Limb (tissue), 2 donors: ENCODE measurements around the gene ZDHHC11B.
A peak's percentile ranks its signal among the peaks of the same experiment; 100 is the strongest.
"Not testable (repeated sequence)": the region's sequence is repeated elsewhere in the genome, so short reads cannot be mapped to it uniquely, and the experiment has no call there.

ENCODE experiments used
- DNase-seq, 2 donors: peaks; one replicate each; pipeline ENCODE4 v3.0.0-alpha.2; 2016; ENCODE audit errors: extremely low spot score in 2 of 2

Gene ZDHHC11B

DNA sequence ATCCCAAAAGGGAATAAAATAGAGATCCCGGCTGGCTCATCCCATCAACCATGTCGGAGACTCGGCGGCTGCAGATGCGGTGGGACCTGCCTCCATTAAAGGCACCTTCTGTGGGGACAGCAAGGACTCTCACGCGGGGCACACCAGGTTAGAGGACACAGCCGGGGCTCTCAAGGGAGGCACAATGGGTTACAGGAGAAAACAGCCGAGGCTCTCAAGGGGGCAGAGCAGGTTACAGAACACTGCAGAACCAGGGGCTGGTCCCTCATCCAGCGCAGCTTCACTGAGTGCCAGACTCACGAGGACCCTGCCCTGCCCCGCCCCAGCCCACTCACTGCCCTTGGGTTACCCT is 98.4 kb downstream of the ZDHHC11B start:
- DNase-seq: peak in 1 of 2 donors; percentile 9

DNA sequence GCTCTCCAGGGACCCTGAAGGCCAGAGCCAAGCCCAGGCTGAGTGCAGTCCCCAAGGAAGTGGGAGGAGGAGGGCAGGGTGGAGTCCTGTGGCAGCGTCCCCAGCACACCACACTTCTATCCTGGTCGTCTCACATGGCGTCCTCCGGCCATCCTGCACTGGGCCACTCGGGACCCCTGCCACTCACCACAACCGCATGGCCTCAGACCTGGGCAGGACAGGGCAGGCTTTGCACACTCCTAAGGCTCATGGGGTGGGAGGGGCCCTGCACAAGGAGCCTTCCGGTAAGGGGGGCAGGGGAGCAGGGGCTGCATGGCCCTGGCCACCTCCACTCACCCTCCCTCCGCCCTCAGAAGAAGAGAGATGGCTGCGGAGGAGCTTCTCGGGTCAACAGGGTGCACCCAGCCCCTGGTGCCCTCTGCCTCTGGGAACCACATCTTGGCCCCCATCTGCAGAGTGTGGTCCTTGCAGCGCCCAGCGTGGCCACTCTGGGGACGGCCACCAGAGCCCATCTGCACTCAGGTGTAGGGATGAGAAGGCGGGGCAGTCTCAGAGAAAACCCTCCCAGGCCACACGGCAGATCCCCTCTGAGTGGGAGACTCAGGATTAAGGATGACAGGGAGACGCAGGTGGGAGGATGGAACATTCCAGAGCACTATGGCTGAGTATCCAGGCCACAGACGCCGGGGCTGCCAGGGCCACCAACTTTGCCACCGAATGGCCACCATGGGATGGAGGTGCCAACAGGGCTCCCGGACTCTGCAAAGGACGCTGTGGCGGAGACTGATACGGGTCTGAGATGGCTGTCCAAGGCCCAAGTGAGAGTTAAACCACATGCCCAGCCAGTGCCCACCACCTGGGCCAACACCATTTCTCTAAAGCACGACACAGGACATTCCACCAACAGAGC is 99.0 kb downstream of the ZDHHC11B start:
- peak in 1 of 2 donors; percentile 14 for DNase-seq

DNA sequence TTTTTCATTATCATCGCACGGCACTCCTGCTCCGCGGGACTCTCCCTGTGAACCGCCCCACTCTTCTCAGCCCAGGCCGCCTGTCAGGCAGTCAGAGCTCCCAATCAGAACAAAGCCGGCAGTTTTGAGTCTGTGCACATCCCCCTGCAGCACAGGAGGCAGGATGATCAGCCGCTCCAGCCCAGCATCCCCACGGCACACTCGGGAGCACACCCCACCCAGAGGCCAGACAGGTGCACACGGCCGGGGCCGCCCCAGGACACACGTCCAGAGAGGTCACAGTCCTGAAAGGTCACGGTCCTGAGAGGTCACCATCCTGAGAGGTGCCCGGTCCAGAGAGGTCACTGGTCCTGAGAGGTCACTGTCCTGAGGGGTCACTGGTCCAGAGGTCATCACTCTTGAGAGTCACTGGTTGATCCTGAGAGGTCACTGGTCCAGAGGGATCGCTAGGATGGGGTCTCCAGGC is 99.7 kb downstream of the ZDHHC11B start:
- peak in 1 of 2 donors; percentile 24 for DNase-seq

DNA sequence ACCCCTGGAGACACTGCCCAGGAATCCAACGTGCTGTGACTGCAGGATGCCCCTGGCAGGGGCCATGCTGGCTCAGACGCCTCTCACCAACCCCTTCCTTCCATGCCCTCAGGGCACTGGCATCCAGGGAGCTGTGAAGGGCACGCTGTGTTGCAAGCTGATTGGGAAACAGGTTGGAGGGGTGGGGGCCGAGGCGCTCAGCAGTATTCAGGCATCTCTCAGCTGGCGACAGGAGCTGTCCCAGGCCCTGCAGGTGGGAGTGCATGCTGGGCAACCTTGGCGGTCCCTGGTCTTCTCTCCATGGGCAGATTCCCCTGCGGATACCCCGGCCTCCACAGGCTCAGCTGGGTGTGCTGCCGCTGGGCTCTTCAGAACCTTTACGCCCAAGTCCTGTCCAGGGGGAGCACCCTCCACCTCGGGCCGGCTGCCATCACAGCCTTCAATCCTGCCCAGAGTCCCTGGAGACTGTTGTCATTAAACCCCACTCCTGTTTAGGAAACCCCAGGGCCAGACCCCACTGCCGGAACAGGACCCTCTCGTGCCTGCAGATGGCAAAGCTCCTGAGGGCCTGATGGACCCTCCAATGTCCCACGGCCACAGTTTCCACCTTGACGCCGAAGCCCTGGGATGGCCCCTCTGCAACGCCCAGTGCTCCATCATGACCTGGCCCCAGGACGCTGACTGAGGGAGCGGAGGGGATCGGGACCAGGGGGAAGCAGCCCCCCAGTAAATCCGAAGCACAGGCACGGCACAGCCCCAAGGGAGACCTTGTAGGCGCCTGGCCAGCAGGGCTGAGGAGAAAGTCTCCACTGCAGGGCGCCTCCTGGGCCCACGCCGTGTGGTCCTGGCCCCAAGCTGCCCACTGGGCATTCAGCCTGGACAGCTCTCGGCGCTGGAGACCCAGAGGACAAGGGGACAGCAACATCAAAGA is 100.7 kb downstream of the ZDHHC11B start:
- peak in 1 of 2 donors; percentile 29 for DNase-seq

DNA sequence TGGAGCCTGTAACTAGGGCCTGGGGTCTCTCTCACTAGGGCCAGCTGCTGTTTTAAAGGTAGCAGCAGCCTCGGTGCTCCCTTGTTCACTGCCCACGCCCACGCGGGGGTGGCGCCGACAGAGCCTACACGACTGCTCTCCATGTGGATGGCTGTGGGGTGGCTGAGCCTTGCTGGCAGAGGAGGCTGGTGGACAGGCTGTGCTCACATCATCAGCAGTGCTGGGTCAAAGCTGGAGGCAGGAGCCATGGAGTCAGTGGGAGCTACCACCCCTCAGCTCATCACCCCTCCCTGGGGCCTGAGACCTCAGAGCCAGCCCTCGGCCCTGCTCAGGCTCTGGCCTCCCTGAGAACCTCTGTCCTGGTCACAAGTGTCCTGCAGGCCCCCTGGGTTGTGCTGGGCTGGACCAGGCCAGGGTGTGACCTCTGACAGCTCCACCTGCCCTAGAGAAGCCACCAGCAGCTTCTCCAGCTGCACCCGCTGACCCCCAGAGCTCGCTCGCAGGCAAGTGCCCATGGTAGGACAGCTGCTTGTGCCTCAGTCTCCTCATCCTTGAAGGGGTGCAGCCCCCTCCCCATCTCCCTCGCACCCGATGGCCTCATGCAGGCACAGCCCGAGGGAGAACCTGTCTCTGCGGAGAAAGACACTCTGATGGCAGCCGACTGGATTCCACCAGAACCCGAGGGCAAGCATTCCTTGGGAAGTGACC is 101.7 kb downstream of the ZDHHC11B start:
- DNase-seq: peak in 1 of 2 donors; percentile 20

DNA sequence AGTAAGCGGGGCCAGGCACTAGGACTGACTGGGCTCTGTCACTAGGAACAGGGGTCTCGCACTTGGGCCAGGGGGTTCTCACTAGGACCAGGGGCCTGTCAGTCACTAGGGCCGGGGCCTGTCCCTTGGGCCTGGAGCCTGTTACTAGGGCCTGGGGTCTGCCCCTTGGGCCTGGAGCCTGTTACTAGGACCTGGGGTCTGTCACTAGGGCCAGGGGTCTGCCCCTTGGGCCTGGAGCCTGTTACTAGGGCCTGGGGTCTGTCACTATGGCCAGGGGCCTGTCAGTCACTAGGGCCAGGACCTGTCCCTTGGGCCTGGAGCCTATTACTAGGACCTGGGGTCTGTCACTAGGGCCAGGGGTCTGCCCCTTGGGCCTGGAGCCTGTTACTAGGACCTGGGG is 102.3 kb downstream of the ZDHHC11B start:
- peak in 1 of 2 donors; percentile 4 for DNase-seq

DNA sequence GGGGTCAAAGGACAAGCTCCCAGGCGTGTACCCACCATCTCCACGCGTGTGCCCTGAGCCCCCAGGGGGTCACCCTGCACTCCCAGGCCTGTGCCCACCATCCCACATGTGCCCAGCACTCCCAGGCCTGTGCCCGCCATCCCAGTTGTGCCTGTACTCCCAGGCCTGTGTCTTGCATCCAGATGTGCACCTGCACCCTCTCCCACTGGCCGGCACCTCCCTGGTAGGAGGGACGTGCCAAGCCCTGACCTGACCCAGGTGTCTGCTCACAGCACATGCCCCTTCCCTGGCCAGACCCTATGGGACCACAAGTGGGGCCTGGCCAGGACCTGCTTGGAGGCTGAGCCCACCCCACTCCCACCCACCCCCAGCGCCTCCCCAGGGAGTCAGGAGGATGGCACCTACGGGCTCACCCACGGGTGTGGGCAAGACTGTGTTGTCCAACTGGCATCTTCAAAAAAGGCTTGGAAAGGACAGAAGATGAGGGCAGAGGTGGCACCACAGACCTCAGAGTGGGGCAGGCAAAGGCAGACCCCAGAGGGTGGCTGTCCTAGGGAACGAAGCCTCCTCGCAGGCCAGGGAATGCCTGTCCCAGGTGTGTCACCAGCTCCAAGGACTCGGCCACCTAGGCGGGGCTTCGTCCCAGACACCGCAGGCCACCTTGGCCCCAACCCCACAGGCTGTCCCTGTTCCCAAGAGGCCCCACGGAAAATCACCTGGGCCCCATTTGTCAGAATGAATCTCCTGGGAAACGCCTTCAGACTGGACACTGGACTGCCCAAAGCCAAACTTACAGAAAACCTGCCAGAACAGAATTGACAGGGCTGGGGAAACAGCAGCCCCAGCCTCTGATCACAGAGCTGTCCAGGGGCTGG is 103.0 kb downstream of the ZDHHC11B start:
- DNase-seq: peak in 1 of 2 donors; percentile 18

DNA sequence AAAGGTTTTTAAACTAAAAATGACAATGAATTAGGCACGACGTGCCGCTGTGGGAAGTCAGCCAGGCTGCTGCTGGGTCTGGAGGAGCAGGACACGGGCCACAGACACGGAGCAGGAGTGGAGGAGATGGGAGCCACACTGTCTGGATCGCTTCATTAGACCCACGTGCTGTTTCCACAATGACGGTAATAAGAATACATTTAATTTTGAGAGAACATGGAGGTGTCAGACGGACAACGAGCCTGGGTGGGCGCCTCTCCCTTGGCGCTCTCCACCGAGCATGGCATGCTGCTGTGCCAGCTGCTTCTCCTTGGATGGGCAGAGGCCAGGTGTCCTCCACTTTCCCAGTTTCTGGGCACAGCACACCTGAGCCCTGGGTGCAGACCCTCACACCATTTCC is 103.7 kb downstream of the ZDHHC11B start:
- DNase-seq: peak in 1 of 2 donors; percentile 9

DNA sequence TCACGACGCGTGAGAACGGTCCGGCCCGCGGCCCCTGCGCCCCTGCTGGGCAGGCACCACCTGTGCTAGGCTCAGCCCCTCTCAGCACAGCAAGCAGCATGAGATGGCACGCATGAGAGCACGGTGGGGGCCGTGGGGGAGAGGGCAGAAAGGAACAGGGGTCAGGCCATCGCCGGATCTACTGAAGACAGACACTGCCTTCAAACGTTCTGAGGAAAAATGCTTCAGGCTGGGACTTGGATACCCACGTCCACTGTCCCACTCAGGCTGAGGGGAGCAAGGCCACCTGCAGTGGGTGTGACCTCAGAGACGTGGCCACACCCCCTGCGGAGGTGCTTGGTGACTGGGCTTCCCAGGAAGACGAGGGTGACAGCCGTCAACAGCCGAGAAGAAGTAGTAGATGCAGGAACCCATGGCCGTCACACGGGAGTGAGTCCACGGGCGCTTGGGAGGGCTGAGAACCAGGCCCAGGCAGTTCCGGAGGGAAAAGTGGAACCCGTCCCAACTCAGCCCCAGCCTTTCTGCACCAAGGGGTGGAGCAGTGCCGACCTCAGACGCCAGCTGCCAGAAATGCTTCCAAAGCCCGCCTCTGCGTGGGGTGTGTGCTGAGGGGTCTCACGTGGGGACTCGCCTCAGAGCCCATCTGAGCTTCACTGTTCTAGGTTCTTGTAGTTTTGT is 104.3 kb downstream of the ZDHHC11B start:
- DNase-seq: not testable (repeated sequence)

DNA sequence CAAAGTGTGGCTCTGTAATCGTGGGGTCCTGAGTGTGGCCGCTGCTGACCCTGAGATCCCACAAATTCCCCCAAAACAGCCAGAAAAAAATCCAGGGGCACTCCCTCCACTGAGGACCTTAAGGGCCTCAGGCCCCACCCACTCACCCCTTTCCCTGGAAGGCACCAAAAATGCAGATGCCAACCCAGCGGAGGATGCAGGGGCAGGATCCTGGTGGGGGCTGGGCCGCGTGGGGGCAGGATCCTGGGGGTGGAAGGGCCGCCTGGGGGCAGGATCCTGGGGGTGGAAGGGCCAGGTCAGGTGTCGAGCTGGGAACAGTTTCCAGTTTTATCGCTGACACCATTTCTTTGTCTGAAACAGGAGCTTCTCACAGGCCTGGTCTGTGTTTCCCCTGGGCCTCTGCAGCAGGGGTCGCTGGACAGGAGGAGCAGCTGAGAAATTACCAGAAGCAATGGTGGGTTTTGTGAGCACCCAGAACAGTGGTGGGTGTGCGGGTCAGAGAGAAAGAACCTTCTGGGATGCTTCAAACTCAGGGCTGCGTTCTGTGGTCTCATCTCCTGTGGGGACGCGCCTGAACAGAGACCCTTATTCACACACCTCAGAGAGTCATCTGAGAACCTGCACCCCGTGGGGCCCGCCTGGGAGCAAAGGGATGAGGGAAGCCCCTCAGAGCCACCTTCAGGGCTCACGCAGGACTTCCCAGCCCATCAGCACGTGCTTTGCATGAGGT is 105.2 kb downstream of the ZDHHC11B start:
- peak in 1 of 2 donors; percentile 19 for DNase-seq

DNA sequence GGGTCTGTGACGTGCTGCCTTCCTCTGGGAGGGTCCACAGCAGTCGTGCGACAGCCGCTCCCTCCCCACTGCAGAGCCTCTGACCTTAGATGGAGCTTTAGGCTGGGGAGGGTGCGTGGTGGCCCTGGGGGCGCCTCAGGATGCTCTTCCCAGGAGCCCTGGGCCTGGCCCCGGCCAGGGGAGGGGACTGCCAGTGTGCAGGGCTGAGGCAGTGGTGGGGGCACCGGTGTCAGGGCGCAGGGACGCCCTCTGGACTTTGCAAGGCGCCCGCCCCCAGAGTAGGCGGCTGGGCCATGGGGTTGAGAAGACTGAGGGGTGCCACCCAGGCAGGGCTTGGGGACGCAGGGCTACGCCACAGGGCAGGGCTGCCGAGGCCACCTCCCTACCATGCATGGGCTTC is 106.0 kb downstream of the ZDHHC11B start:
- peak in 1 of 2 donors; percentile 16 for DNase-seq

DNA sequence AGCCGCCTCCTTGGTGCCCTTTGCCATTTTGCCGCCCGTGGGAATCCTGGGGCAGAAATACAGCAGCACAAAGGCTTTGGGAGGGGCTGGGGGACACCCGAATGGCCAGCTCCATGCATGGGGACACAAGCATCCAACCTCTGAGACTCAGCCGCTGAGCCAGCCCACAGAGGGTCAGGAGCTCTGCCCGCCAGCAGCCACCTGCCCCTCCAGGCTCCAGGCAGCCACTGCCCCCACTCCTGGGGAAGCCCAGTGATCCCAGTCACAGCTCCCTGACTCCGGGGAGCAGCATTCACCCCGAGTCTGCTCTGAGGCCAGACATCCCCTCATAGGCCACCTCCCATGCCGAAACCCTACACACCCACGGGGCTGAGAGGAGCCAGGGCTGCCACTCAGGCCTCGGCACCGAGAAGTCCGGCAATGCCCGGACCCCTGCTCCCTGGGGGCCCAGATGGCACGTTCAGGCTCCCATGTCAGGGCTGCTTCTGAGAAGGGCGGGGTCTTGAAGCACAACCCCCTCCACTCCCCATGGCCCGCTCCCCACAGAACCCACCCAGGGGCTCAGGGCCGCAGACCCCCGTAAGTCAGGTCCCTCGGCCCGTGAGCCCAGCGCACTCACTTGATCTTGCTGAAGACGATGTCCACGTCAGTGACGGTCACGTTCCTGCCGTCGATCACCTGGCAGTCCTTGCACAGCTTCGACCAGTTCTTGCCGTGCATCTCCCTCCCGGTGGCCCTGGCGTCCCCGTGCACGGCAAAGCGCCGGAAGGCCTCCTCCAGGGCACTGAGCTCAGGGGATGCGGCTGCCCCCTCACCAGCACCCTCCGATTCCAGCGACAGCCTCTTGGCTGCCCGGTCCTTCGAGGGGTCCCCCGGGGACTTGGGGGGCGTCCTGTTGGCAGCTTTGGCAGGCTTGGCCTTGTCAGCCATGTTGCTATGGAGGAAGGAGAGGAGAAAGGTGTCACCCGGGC is 107.1 kb downstream of the ZDHHC11B start:
- peak in 1 of 2 donors; percentile 27 for DNase-seq

DNA sequence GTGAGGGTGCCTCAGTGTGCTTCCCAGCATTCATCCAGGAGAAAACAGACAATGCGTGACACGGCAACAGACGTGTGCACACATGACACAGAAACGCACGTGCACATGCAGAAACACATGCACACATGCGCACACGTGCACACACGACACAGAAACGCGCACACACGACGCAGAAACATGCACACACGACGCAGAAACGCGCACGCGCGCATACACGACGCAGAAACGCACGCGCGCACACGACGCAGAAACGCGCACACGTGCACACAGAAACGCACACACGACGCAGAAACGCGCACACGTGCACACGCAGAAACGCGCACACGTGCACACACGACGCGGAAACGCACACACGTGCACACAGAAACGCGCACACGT is 107.8 kb downstream of the ZDHHC11B start:
- no peak for DNase-seq

DNA sequence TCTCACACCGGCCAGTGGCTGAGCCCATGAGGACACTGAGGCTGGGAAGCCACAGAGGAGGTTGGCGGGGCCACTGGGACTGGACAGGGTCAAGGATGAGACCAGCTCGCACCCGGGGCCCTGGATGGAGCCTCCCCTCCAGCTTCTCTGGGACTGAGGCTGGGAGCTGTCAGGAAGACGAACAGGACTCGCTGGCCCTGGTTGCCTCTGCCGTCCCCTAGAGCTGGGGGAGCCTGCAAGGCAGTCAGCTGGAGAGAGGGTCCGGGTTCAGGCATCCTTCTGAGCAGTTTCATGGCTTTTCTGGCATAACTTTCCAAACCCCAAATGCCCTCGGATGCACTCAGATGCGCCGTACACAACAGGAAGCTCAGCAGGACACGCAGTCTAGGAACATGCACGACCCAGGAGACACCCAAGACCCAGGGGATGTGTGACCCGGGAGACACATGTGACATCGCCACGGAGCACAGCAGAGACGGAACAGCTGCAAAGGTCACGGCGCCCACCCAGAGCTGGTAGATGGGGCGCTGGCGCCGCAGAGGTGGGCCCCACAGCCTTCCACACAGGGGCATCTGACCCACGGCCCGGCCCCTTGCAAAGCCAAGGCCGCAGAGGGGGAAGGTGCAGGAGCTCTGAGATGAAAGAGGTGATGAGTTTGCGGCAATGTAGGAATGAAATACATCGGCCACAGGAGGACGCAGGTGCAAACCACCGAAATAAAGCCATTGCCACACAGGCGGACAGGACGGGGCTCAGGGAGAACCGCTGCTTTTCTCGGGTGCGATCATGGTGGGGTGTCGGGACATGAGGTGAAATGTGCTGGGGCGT is 108.4 kb downstream of the ZDHHC11B start:
- DNase-seq: no peak

DNA sequence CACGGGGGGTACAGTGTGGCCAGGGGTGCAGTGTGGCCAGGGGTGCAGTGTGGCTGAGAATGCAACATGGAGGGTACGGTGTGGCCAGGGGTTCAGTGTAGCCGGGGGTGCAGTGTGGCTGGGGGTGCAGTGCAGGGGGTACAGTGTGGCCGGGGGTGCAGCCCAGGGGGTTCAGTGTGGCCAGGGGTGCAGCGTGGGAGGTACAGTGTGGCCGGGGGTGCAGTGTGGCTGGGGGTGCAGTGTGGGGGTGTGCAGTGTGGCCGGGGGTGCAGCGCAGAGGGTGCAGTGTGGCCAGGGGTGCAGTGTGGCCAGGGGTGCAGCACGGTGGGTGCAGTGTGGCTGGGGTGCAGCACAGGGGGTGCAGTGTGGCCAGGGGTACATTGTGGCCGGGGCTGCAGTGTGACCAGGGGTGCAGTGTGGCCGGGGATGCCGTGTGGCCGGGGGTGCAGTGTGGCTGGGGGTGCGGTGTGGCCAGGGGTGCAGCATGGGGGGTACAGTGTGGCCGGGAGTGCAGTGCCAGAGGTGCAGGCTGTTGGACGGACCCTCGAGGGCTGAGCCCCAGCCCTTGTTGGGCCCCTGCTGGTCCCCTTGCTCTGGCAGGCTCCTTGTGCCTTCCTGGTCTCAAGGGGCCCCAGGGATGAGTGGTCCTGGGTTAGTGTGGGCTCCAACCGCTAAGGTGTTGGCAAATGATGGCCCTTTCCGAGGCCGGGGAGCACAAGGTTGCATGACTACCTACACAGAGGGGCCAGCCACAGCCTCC is 109.2 kb downstream of the ZDHHC11B start:
- DNase-seq: peak in 1 of 2 donors; percentile 21

DNA sequence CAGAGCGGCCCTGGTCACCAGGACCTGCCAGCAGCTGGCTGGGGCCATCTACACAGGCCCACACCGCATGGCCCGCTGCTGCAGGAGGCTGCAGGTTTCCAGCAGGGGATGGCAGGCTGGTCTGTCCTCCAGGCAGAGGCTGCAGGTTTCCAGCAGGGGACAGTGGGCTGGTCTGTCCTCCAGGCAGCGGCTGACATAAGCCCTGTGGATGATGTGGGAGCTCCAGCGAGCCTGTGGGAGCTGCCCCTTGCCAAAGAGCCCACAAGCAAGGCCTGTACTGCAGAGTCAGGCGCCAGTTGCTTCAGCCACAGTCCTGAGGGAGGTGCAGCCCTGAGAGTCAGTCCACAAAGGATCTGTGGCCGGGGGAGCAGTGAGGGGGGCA is 109.9 kb downstream of the ZDHHC11B start:
- peak in 1 of 2 donors; percentile 45 for DNase-seq
